ACC112 (cell line): ENCODE measurements around the gene IL18.

Experiments used
- H2AFZ ChIP-seq: fragments of 200-600 bp; sonication (generic); one replicate; pipeline ENCODE4 v1.6.0; 2017; ENCODE audit warnings: antibody characterized with exemption, low read length; ENCODE audit not compliant: unreplicated experiment
- H3K27ac ChIP-seq: fragments of 200-600 bp; sonication (generic); 2 replicates; pipeline ENCODE4 v1.5.1; 2014; ENCODE audit warnings: low read depth, mild to moderate bottlenecking, antibody characterized with exemption, low read length, moderate library complexity
- H3K27me3 ChIP-seq: fragments of 200-600 bp; sonication (generic); 2 replicates; pipeline ENCODE4 v1.6.1; 2014; ENCODE audit warnings: mild to moderate bottlenecking, antibody characterized with exemption, low read length, moderate library complexity, mixed read lengths; ENCODE audit not compliant: insufficient read depth
- H3K36me3 ChIP-seq: fragments of 200-600 bp; sonication (generic); 2 replicates; pipeline ENCODE4 v1.6.1; 2016; ENCODE audit warnings: mild to moderate bottlenecking, antibody characterized with exemption, low read length, moderate library complexity, mixed read lengths; ENCODE audit not compliant: insufficient read depth
- H3K4me1 ChIP-seq: fragments of 200-600 bp; sonication (generic); one replicate; pipeline ENCODE4 v1.6.1; 2016; ENCODE audit warnings: low read length, mixed read lengths; ENCODE audit not compliant: insufficient read depth, unreplicated experiment, control insufficient read depth
- H3K4me3 ChIP-seq: fragments of 200-600 bp; sonication (generic); 2 replicates; pipeline ENCODE4 v1.5.1; 2014; ENCODE audit warnings: mild to moderate bottlenecking, low read depth, low read length
- H3K79me2 ChIP-seq: fragments of 200-600 bp; sonication (generic); one replicate; pipeline ENCODE4 v1.6.0; 2016; ENCODE audit warnings: low read length; ENCODE audit not compliant: control insufficient read depth, unreplicated experiment, insufficient read depth

IL18 gene

GRCh38 chr11:112121981-112122615 lies 41.8 kb downstream of the IL18 start:
- no peaks in the 10 kb centered on the region for H3K79me2 ChIP-seq
- H2AFZ ChIP-seq: no peak overlapping the region
- no peak overlapping the region for H3K4me3 ChIP-seq
- no peaks in the 10 kb centered on the region for H3K36me3 ChIP-seq
- no peaks in the 10 kb centered on the region for H3K27me3 ChIP-seq
- no peak overlapping the region for H3K27ac ChIP-seq
- H3K4me1 ChIP-seq: peaks cover 8% of the 10 kb centered on the region

- Histone ChIP-seq H3K27me3 (no peaks in the 10 kb centered on the region), H3K4me1 (peaks cover 8% of the 10 kb centered on the region), H3K79me2 (no peaks in the 10 kb centered on the region), H3K4me3 (no peak overlapping the region), H3K36me3 (no peaks in the 10 kb centered on the region), H2AFZ (no peak overlapping the region), H3K27ac (no peak overlapping the region)
Measured at GRCh38 chr11:112118176-112118575, 45.7 kb downstream of the IL18 start.

GRCh38 chr11:112115386-112115785 lies 48.5 kb downstream of the IL18 start:
- Histone ChIP-seq H3K79me2 (no peaks in the 10 kb centered on the region), H3K27me3 (no peaks in the 10 kb centered on the region), H3K4me1 (peaks cover 5% of the 10 kb centered on the region), H3K27ac (no peak overlapping the region), H3K4me3 (no peak overlapping the region), H3K36me3 (no peaks in the 10 kb centered on the region), H2AFZ (no peak overlapping the region)

- H3K27ac ChIP-seq: no peak overlapping the region
- no peaks in the 10 kb centered on the region for H3K4me1 ChIP-seq
- no peaks in the 10 kb centered on the region for H3K79me2 ChIP-seq
- H3K27me3 ChIP-seq: no peaks in the 10 kb centered on the region
- no peak overlapping the region for H2AFZ ChIP-seq
- no peaks in the 10 kb centered on the region for H3K36me3 ChIP-seq
- H3K4me3 ChIP-seq: no peak overlapping the region
Measured at GRCh38 chr11:112114460-112114859, 49.4 kb downstream of the IL18 start.

GRCh38 chr11:112113539-112114457 lies 50.1 kb downstream of the IL18 start:
- Histone ChIP-seq H3K36me3 (no peaks in the 10 kb centered on the region), H3K4me1 (no peaks in the 10 kb centered on the region), H3K27me3 (no peaks in the 10 kb centered on the region), H3K4me3 (no peak overlapping the region), H2AFZ (no peak overlapping the region), H3K79me2 (no peaks in the 10 kb centered on the region), H3K27ac (no peak overlapping the region)

- Histone ChIP-seq H2AFZ (no peak overlapping the region), H3K27me3 (no peaks in the 10 kb centered on the region), H3K4me3 (no peak overlapping the region)
Measured at GRCh38 chr11:112106070-112106469, 57.8 kb downstream of the IL18 start.

GRCh38 chr11:112103446-112103845 lies 60.4 kb downstream of the IL18 start:
- Histone ChIP-seq H3K36me3 (no peaks in the 10 kb centered on the region), H3K4me3 (no peak overlapping the region), H3K79me2 (no peaks in the 10 kb centered on the region), H3K27ac (no peak overlapping the region), H3K27me3 (no peaks in the 10 kb centered on the region), H3K4me1 (no peaks in the 10 kb centered on the region), H2AFZ (no peak overlapping the region)

More at GRCh38 chr11:112106070-112106469, 57.8 kb downstream of the IL18 start:
- Histone ChIP-seq H3K4me1 (no peaks in the 10 kb centered on the region), H3K27ac (no peak overlapping the region), H3K79me2 (no peaks in the 10 kb centered on the region), H3K36me3 (no peaks in the 10 kb centered on the region)

- no peak overlapping the region for H2AFZ ChIP-seq
- no peak overlapping the region for H3K27ac ChIP-seq
- no peaks in the 10 kb centered on the region for H3K79me2 ChIP-seq
- no peak overlapping the region for H3K4me3 ChIP-seq
- no peaks in the 10 kb centered on the region for H3K4me1 ChIP-seq
- H3K27me3 ChIP-seq: no peaks in the 10 kb centered on the region
- 0 out of 2 replicates have a peak, but pooled peaks cover 6% of the 10 kb centered on the region for H3K36me3 ChIP-seq
Measured at GRCh38 chr11:112100462-112100861, 63.4 kb downstream of the IL18 start.

GRCh38 chr11:112097734-112098528 lies 66.0 kb downstream of the IL18 start:
- peaks cover 10% of the 10 kb centered on the region; the same call in 1 of the 2 replicates for H3K36me3 ChIP-seq
- no peaks in the 10 kb centered on the region for H3K4me1 ChIP-seq
- H3K27me3 ChIP-seq: no peaks in the 10 kb centered on the region
- H3K79me2 ChIP-seq: no peaks in the 10 kb centered on the region
- no peak overlapping the region for H3K27ac ChIP-seq
- H3K4me3 ChIP-seq: no peak overlapping the region
- no peak overlapping the region for H2AFZ ChIP-seq

GRCh38 chr11:112096194-112096593 lies 67.7 kb downstream of the IL18 start:
- no peak overlapping the region for H2AFZ ChIP-seq
- H3K36me3 ChIP-seq: peaks cover 15% of the 10 kb centered on the region
- H3K27ac ChIP-seq: no peak overlapping the region

More at GRCh38 chr11:112096194-112096593, 67.7 kb downstream of the IL18 start:
- no peaks in the 10 kb centered on the region for H3K79me2 ChIP-seq
- H3K4me1 ChIP-seq: no peaks in the 10 kb centered on the region
- H3K4me3 ChIP-seq: no peak overlapping the region
- H3K27me3 ChIP-seq: no peaks in the 10 kb centered on the region
